Right ventricle myocardium superior (tissue), 1 donor: Measurements from ENCODE around the gene USP50. TPM values are rescaled to one million over a fixed set of nuclear protein-coding genes. Genes with fewer than 3 reads are reported as not detected.

Experiments used
- total RNA-seq: library from RNA; stranded (reverse); fragmentation: NEBNext Ultra II Directional; extraction: Animal tissue kit (Norgen Biotek cat#: 25700); gene quantifications from one replicate; pipeline ENCODE4 v1.2.1, GENCODE V29; 2021
- donor health status: DM: no; HTN: yes; CAD: no; lungs with severe emphysema.

The USP50 gene
- total RNA-seq, 1 donor from 2014 or later, result 0.97 TPM

Other genes with a start within 250 kb of the USP50 start
- 8.4 TPM for gene GABPB1, start 191.5 kb downstream of the USP50 start, total RNA-seq
- gene USP8, start 122.3 kb downstream of the USP50 start, total RNA-seq, result 42.4 TPM
- gene TRPM7, start 140.1 kb upstream of the USP50 start, total RNA-seq, result 27.9 TPM
- 87.5 TPM for gene SPPL2A, start 219.0 kb upstream of the USP50 start, total RNA-seq